ENCODE measurements around the gene TLCD1. TPM values are rescaled to one million over a fixed set of nuclear protein-coding genes. Genes with fewer than 3 reads are reported as not detected.

The TLCD1 gene
- total and polyA plus RNA-seq, 4 experiments from 2014 or later, result 0.52 to 2.2 (median 1.0) TPM; not detected in 1

DNA sequence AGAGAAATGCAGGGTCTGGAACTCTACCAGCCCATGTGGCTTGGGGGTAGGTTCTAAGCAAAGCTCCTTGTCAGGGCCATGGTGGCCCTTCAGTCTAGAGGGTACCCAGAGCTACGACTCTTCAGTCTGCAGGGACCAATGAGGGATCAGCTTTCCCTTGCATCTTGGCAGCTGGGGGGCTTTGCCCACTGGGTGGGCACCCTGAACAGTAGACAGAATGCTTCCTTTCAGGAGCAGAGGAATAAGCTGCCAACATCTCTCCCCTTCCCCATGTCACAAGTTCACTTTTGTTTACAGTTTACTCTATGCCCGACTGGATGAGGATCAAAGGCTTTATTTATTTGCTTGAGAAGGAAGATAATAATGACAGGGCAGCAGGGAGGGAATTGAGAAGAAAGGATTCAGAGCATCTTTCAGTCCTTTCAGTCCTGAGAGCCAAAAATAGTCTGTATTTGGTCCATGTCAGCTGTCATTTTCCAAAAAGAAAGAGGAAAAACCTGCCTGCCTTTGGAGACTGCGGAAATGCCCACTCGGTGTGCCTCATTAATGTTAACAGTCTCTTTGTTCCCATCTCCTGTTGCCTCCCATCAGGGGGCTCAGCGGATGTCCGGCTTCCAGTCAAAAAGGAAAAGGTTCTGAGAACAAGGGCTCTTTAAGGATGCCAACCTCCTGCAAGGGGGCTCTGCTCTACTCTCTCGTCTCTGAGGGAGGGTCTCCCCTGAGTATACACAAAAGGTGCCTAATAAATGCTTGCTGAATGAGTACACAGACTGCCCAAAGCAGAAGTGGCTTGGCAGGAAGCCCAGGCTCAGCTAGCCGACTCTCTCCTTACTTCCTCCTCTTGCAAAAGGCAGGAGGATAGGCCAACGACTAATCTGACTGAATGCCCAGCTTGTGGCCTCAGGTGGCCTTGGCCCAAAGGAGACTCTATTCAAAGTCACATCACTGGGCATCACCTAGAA is 34.8 kb upstream of the TLCD1 start:
- no peaks in the 10 kb centered on the region for H3K27me3 Mint-ChIP-seq
- no peak for DNase-seq
- H3K4me3 ChIP-seq (ENCODE audit: low read length in 2 of 2), result no peak overlapping the region
- no peak overlapping the region for H3K4me3 Mint-ChIP-seq
- no peaks in the 10 kb centered on the region for H3K27me3 ChIP-seq (ENCODE audit: insufficient read depth, low read length)
- ChIA-PET POLR2A (ENCODE audit: partially characterized antibody) (interaction anchor here (5.0 kb wide), 1 partner anchor 35 kb away, joined by 32 read pairs; the partner anchor contains the start of gene TLCD1), CTCF (ENCODE audit: partially characterized antibody) (interaction anchor here (1.2 to 7.2 kb wide), 7 partner anchors 9 to 191 kb away, joined by 3 to 102 read pairs (median 75); partner anchors contain the start of genes FLOT2, NEK8, PHF12 and RPL23A)
- intact Hi-C loops (cut with micrococcal nuclease), result no loop called here
- H3K27ac Mint-ChIP-seq, result peak overlapping the region in 1 of 7 donors; percentile 25
- H3K9me3 ChIP-seq (ENCODE audit: control insufficient read depth in 1 of 2, low read length in 2 of 2), result no peaks in the 10 kb centered on the region
- no peak overlapping the region for H3K27ac ChIP-seq (ENCODE audit: low read depth, low read length)
- H3K36me3 ChIP-seq (ENCODE audit: insufficient read depth, low read length), result peaks cover 23% of the 10 kb centered on the region
- H3K4me1 Mint-ChIP-seq, result peaks cover 3 to 13% (median 4%) of the 10 kb centered on the region in 4 donors
- no peaks in the 10 kb centered on the region for H3K4me1 ChIP-seq (ENCODE audit: insufficient read depth, low read length)
- no peaks in the 10 kb centered on the region for H3K9me3 Mint-ChIP-seq
- peaks cover 17 to 54% of the 10 kb centered on the region in 2 donors for H3K36me3 Mint-ChIP-seq

DNA sequence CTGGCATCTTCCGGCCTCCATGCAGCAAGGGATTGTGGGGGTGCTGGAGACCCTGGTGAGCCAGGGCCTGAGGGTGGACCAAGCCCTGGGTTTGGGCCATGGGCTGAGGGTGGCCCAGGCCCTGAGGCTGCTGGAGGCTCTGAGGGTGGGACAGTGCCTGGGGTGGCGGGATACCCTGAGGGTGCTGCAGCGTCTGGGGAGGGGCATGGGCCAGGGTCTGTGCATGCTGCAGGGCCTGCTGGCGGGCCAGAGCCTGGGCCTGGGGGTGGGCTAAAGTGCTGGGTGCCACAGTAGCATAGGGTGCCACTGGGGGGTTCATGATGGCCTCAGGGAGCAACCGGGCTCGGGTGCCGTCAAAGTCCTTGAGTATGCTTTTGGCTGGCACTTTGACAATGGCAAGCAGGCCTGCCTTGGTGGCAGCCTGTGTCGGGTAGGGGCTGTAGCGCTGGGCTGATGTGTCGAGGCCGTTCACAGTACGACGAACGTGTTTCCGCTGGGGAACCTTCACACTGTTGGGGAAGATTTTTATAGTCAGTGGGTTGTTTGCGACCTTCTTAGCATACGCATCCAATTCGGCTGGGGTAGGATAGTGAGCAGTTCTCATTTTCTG is 33.3 kb upstream of the TLCD1 start:
- Mint-ChIP-seq H3K27me3 (no peaks in the 10 kb centered on the region), H3K9me3 (no peaks in the 10 kb centered on the region), H3K4me1 (peaks cover 3 to 13% (median 4%) of the 10 kb centered on the region in 4 donors), H3K4me3 (no peak overlapping the region), H3K36me3 (peaks cover 17 to 45% of the 10 kb centered on the region in 2 donors), H3K27ac (peak overlapping the region in 4 of 7 donors; percentile 19 to 63 (median 45))
- Histone ChIP-seq H3K27me3 (ENCODE audit: insufficient read depth, low read length) (no peaks in the 10 kb centered on the region), H3K4me1 (ENCODE audit: insufficient read depth, low read length) (no peaks in the 10 kb centered on the region), H3K27ac (ENCODE audit: low read depth, low read length) (no peak overlapping the region), H3K9me3 (ENCODE audit: control insufficient read depth in 1 of 2, low read length in 2 of 2) (no peaks in the 10 kb centered on the region), H3K36me3 (ENCODE audit: insufficient read depth, low read length) (peaks cover 18% of the 10 kb centered on the region), H3K4me3 (ENCODE audit: low read length in 2 of 2) (no peak overlapping the region)
- intact Hi-C loops (cut with micrococcal nuclease), result no loop called here
- CTCF ChIA-PET (ENCODE audit: partially characterized antibody), result interaction anchor here (1.1 to 7.2 kb wide), 3 partner anchors 8 to 167 kb away, joined by 3 to 102 read pairs (median 88); partner anchors contain the start of genes NEK8 and TLCD1
- POLR2A ChIA-PET (ENCODE audit: partially characterized antibody), result interaction anchor here (19.4 kb wide), 1 partner anchor 35 kb away, joined by 528 read pairs; the partner anchor contains the start of genes NEK8, RPL23A and TLCD1
- no peak for DNase-seq

DNA sequence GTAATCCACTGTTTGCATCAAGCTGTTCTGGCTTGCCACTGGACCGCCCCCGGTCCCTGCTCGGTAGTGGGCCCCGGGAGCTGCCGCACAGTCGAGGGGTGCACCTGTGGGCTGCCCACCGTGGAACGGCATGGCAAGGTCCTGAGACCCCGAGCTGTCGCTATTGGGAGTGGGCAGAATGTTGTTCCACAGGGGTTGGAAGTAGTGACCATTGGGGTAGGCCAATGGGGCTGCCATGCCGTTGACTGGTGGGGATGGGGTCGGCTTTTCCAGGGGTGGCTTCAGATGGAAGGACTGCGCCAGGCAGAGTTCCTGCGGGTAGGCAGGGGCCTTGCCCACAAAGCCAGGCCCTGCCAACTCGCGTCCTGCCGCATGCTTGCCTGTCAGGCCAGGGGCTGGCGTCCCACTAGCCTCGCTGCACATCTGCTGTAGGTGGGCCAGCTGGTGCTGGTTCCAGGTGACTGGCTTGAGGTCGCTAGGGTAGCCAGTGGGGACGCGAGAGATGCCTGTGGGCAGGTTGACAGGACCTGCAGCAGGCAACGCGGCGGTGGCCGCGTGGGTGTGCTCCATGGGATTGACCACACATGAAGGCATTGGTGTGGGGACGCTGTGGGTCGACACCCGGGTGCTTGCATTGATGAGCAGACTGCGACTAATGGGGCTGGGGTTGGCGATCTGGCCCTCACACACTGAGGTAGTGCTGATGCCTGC is 32.5 kb upstream of the TLCD1 start:
- intact Hi-C loops (cut with micrococcal nuclease), result no loop called here
- DNase-seq, result no peak
- peaks cover 14 to 42% of the 10 kb centered on the region in 2 donors for H3K36me3 Mint-ChIP-seq
- Histone ChIP-seq H3K27me3 (ENCODE audit: insufficient read depth, low read length) (no peaks in the 10 kb centered on the region), H3K27ac (ENCODE audit: low read depth, low read length) (no peak overlapping the region), H3K4me3 (ENCODE audit: low read length in 2 of 2) (no peak overlapping the region), H3K9me3 (ENCODE audit: control insufficient read depth in 1 of 2, low read length in 2 of 2) (no peaks in the 10 kb centered on the region), H3K36me3 (ENCODE audit: insufficient read depth, low read length) (peaks cover 18% of the 10 kb centered on the region), H3K4me1 (ENCODE audit: insufficient read depth, low read length) (no peaks in the 10 kb centered on the region)
- peaks cover 0 to 10% (median 0%) of the 10 kb centered on the region in 4 donors for H3K4me1 Mint-ChIP-seq
- peak overlapping the region in 2 of 7 donors; percentile 43 to 63 for H3K27ac Mint-ChIP-seq
- H3K4me3 Mint-ChIP-seq, result no peak overlapping the region
- POLR2A ChIA-PET (ENCODE audit: partially characterized antibody), result interaction anchor here (19.4 kb wide), 1 partner anchor 34 kb away, joined by 528 read pairs; the partner anchor contains the start of genes NEK8, RPL23A and TLCD1
- CTCF ChIA-PET (ENCODE audit: partially characterized antibody), result interaction anchor here (1.1 kb wide), 1 partner anchor 9 kb away, joined by 3 read pairs; no protein-coding TSS in a partner anchor
- H3K27me3 Mint-ChIP-seq, result no peaks in the 10 kb centered on the region
- H3K9me3 Mint-ChIP-seq, result no peaks in the 10 kb centered on the region

DNA sequence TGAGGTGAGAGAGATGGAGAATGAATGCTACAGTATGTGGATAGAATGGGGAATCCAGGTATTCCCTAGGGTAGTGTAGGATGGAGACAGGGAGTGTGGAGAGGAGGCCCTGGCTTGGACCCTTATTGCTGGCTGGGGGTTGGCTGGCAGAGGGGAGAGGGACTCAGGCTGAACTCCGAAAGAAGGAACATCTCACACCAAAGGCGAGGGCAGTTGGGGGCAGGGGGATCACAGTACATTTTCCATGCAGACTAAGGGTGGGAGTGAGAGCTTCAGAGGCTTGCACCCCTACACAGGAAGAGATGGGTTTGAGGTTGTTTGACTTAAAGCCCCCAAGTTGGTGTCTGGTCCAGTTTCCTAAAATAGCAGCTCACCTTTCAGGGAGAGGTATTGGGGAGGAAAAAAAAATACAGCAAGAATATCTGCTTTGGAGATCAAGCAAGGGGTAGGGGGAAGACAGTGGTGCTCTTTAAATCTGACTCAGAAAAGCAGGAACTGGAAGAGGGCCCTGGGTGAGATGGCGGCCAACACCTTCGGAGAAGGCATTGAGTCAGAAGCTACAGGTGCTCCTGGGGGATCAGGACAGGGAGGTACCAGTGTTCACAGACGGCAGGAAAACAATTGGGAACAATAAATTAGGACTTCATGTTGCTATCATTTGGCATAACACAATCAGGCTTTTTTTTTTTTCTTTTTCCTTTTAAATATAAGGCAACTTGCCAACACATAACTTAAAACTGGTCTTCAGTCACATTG is 30.2 kb upstream of the TLCD1 start:
- Mint-ChIP-seq H3K27ac (peak overlapping the region in 4 of 7 donors; percentile 22 to 72 (median 61)), H3K4me3 (no peak overlapping the region), H3K9me3 (no peaks in the 10 kb centered on the region), H3K36me3 (peaks cover 14 to 36% of the 10 kb centered on the region in 2 donors), H3K4me1 (peaks cover 0 to 6% (median 2%) of the 10 kb centered on the region in 4 donors), H3K27me3 (no peaks in the 10 kb centered on the region)
- ChIA-PET POLR2A (ENCODE audit: partially characterized antibody) (interaction anchor here (19.4 kb wide), 1 partner anchor 32 kb away, joined by 528 read pairs; the partner anchor contains the start of genes NEK8, RPL23A and TLCD1), CTCF (ENCODE audit: partially characterized antibody) (interaction anchor here (0.6 to 0.9 kb wide), 2 partner anchors 11 to 29 kb away, joined by 3 read pairs; no protein-coding TSS in a partner anchor)
- H3K27ac ChIP-seq (ENCODE audit: low read depth, low read length), result no peak overlapping the region
- H3K4me1 ChIP-seq (ENCODE audit: insufficient read depth, low read length), result no peaks in the 10 kb centered on the region
- H3K4me3 ChIP-seq (ENCODE audit: low read length in 2 of 2), result no peak overlapping the region
- no peaks in the 10 kb centered on the region for H3K27me3 ChIP-seq (ENCODE audit: insufficient read depth, low read length)
- no peak for DNase-seq
- H3K9me3 ChIP-seq (ENCODE audit: control insufficient read depth in 1 of 2, low read length in 2 of 2), result no peaks in the 10 kb centered on the region
- peaks cover 15% of the 10 kb centered on the region for H3K36me3 ChIP-seq (ENCODE audit: insufficient read depth, low read length)
- intact Hi-C loops (cut with micrococcal nuclease), result no loop called here

DNA sequence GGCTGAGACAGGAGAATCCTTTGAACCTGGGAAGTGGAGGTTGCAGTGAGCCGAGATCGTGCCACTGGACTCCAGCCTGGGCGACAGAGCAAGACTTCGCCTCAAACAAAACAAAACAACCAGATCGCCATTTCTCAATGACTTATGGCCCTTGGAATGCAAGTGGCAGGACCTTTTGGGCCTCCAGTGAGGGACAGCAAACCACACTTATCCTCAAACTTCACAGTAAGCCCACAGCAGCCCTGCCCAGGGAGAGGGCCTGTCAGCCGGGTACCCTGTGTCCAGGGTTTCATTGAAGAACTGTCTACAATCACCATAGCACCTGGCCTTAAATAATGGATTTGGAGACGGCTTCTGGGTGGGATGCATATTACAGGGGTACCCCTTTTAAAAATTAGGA is 29.5 kb upstream of the TLCD1 start:
- peaks cover 14 to 32% of the 10 kb centered on the region in 2 donors for H3K36me3 Mint-ChIP-seq
- CTCF ChIA-PET (ENCODE audit: partially characterized antibody), result interaction anchor here (0.9 to 13.1 kb wide), 2 partner anchors 12 to 29 kb away, joined by 3 to 492 read pairs; partner anchors contain the start of genes NEK8 and TLCD1
- H3K4me3 ChIP-seq (ENCODE audit: low read length in 2 of 2), result no peak overlapping the region
- no peak for DNase-seq
- H3K4me1 ChIP-seq (ENCODE audit: insufficient read depth, low read length), result no peaks in the 10 kb centered on the region
- H3K4me1 Mint-ChIP-seq, result peaks cover 0 to 6% (median 2%) of the 10 kb centered on the region in 4 donors
- H3K36me3 ChIP-seq (ENCODE audit: insufficient read depth, low read length), result peaks cover 15% of the 10 kb centered on the region
- H3K9me3 ChIP-seq (ENCODE audit: control insufficient read depth in 1 of 2, low read length in 2 of 2), result no peaks in the 10 kb centered on the region
- intact Hi-C loops (cut with micrococcal nuclease), result no loop called here
- H3K27me3 Mint-ChIP-seq, result no peaks in the 10 kb centered on the region
- no peaks in the 10 kb centered on the region for H3K9me3 Mint-ChIP-seq
- POLR2A ChIA-PET (ENCODE audit: partially characterized antibody), result interaction anchor here (19.4 kb wide), 1 partner anchor 31 kb away, joined by 528 read pairs; the partner anchor contains the start of genes NEK8, RPL23A and TLCD1
- no peak overlapping the region for H3K4me3 Mint-ChIP-seq
- no peak overlapping the region for H3K27ac Mint-ChIP-seq
- no peak overlapping the region for H3K27ac ChIP-seq (ENCODE audit: low read depth, low read length)
- no peaks in the 10 kb centered on the region for H3K27me3 ChIP-seq (ENCODE audit: insufficient read depth, low read length)
